Right atrium auricular region (tissue), 2 donors: ENCODE results near the gene HMCN1. TPM values are rescaled to one million over a fixed set of nuclear protein-coding genes. Genes with fewer than 3 reads are reported as not detected.

Source experiments
- DNase-seq: peaks from one replicate; pipeline ENCODE4 v3.0.0-alpha.2; 2019; ENCODE audit warnings: low spot score
- H3K27ac ChIP-seq, 2 donors: fragments of 200-600 bp; sonication (generic); 1 replicate in 1 of 2; 2 replicates in 1 of 2; pipeline ENCODE4 v1.5.1; 2016 to 2019
- H3K27me3 ChIP-seq, 2 donors: fragments of 200-600 bp; sonication (generic); one replicate each; pipeline versions ENCODE4 v1.5.1 to v1.6.0; 2017 to 2019
- H3K36me3 ChIP-seq: fragments of 200-600 bp; sonication (generic); one replicate; pipeline ENCODE4 v1.5.1; 2016
- H3K4me1 ChIP-seq, 2 donors: fragments of 200-600 bp; sonication (generic); one replicate each; pipeline versions ENCODE4 v1.5.1 to v1.6.0; 2017 to 2019
- H3K4me3 ChIP-seq, 2 donors: fragments of 200-600 bp; sonication (generic); 1 replicate in 1 of 2; 2 replicates in 1 of 2; pipeline ENCODE4 v1.5.1; 2017 to 2019; ENCODE audit warnings: mild to moderate bottlenecking in 1 of 2, moderate library complexity in 1 of 2
- H3K9me3 ChIP-seq, 2 donors: fragments of 200-600 bp; sonication (generic); one replicate each; pipeline ENCODE4 v1.5.1; 2019
- total RNA-seq, 2 donors: library from RNA; depleted of rRNA; stranded (reverse); fragments of >200 nt; gene quantifications; one replicate each; pipeline ENCODE4 v1.1.0, GENCODE V29; 2016
- TF ChIP-seq, protein P1 (sequence below), 2 donors: fragments of 200-600 bp; sonication (generic); IDR thresholded peaks; one replicate each; pipeline ENCODE4 v1.5.1; 2019; ENCODE audit warnings: antibody characterized with exemption in 2 of 2

Gene HMCN1
- total RNA-seq, 2 donors from 2014 or later: 14.8 to 20.2 TPM

DNA sequence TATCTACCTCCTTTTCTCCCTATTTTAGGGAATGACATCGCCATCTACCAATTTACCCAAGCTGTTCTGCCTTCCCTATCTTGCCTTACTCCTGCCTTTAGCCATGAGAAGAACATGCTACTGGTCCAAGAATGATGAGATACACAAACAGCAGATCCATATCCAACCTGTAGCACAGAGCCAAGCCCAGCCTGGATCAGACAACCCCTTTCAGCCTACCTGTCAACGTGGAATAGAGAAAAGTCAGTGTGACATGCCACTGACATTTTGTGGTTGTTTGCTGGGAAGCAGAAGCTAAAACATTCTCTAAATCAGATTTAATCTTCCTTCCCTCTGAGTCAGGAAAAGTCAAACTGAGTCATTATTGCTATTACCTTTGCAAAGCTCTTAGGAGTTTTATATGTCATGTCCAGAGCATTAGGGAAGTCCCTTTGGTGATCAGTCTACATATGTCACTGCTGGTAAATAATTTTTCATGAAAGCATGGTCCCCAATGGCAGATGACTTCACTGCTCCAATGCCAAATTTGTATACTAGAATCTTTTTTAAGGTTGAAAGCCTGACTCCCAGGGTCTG, 497.8 kb downstream of the HMCN1 start:
- Histone ChIP-seq H3K27ac (no peak overlapping the region), H3K4me1 (no peaks in the 10 kb centered on the region), H3K4me3 (no peak overlapping the region), H3K36me3 (no peaks in the 10 kb centered on the region), H3K27me3 (no peaks in the 10 kb centered on the region), H3K9me3 (no peaks in the 10 kb centered on the region)
- DNase-seq: no peak
- TF ChIP-seq, protein P1, sequence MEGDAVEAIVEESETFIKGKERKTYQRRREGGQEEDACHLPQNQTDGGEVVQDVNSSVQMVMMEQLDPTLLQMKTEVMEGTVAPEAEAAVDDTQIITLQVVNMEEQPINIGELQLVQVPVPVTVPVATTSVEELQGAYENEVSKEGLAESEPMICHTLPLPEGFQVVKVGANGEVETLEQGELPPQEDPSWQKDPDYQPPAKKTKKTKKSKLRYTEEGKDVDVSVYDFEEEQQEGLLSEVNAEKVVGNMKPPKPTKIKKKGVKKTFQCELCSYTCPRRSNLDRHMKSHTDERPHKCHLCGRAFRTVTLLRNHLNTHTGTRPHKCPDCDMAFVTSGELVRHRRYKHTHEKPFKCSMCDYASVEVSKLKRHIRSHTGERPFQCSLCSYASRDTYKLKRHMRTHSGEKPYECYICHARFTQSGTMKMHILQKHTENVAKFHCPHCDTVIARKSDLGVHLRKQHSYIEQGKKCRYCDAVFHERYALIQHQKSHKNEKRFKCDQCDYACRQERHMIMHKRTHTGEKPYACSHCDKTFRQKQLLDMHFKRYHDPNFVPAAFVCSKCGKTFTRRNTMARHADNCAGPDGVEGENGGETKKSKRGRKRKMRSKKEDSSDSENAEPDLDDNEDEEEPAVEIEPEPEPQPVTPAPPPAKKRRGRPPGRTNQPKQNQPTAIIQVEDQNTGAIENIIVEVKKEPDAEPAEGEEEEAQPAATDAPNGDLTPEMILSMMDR (IDR thresholded peaks at IDR 0.05): no peak

DNA sequence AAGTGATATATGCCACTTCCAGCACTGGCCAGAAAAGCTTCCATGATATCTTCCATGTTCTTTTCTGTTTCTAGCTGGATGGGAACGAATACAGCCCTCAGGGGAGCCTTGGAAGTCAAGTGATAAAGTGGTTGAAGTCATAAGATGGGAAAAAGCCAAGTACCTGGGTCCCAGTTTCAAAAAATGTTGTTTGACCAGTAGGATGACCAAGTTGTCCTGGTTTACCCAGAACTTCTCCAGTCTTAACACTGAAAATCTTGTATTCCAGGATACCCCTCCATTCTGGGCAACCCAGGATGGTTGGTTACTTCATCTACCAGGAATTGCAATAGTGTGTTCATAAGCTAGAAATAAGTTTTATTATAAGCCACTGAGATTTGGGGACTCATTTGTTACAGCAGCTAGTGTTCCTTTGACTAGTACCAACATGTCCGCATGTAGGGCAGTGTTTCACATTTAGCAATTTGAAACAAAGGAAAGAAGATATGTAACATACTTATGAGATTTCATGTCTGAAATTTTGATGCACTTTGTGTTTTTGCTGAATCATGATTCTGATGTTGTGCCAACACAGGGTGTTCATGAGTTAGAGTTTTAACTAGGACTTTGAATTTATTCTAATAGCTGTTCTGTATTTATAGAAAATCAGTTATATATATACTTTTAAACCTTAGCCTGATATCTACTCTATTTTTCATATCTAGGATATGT, 500.9 kb downstream of the HMCN1 start:
- TF ChIP-seq, protein P1 (IDR thresholded peaks at IDR 0.05): no peak
- no peak for DNase-seq
- no peak overlapping the region for H3K27ac ChIP-seq
- no peaks in the 10 kb centered on the region for H3K9me3 ChIP-seq
- no peaks in the 10 kb centered on the region for H3K36me3 ChIP-seq
- no peaks in the 10 kb centered on the region for H3K4me1 ChIP-seq
- H3K27me3 ChIP-seq: no peaks in the 10 kb centered on the region
- no peak overlapping the region for H3K4me3 ChIP-seq

DNA sequence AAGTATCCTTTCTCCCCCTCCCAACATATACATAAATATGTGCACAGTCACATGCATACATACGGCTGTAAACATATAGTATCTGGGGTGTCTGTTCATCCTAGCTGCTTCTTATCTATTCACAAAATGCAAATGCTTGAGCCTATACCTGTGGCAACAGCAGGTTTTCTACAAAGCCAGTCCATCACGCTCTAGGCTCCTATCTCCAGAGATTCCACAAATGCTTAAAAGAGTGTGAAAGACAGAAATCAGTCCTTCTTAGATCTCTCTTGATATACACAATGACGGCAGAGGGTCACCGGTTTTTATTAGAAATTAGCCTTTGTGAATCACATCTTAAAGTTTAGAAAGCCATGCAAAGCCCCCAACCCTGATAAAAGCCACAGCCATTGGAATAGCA, 501.5 kb downstream of the HMCN1 start:
- TF ChIP-seq, protein P1 (IDR thresholded peaks at IDR 0.05): no peak
- H3K27ac ChIP-seq: no peak overlapping the region
- no peak for DNase-seq
- H3K4me1 ChIP-seq: no peaks in the 10 kb centered on the region
- no peaks in the 10 kb centered on the region for H3K36me3 ChIP-seq
- no peaks in the 10 kb centered on the region for H3K27me3 ChIP-seq
- H3K4me3 ChIP-seq: no peak overlapping the region
- no peaks in the 10 kb centered on the region for H3K9me3 ChIP-seq

DNA sequence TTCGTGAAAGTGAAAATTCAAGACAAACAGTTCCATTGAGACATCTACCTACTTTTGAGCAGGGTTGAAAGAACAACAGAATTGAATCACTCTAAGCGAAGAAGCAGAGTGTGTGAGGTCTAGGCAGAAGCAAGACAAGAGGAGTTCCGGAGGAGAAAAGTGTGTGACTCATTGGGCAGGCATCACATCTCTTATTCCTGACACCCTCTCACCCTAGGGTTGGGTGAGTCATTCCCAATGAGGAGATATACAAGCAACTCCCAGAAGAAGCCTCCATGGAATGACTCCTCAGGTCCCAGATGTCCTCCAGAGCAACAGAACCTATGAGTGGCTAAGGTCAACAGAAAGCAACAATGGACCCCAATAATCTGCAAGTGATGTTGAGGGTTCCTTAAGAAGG, 502.7 kb downstream of the HMCN1 start:
- H3K36me3 ChIP-seq: no peaks in the 10 kb centered on the region
- H3K27me3 ChIP-seq: no peaks in the 10 kb centered on the region
- no peak for DNase-seq
- no peaks in the 10 kb centered on the region for H3K4me1 ChIP-seq
- TF ChIP-seq, protein P1 (IDR thresholded peaks at IDR 0.05): no peak
- no peak overlapping the region for H3K4me3 ChIP-seq
- no peaks in the 10 kb centered on the region for H3K9me3 ChIP-seq
- no peak overlapping the region for H3K27ac ChIP-seq

DNA sequence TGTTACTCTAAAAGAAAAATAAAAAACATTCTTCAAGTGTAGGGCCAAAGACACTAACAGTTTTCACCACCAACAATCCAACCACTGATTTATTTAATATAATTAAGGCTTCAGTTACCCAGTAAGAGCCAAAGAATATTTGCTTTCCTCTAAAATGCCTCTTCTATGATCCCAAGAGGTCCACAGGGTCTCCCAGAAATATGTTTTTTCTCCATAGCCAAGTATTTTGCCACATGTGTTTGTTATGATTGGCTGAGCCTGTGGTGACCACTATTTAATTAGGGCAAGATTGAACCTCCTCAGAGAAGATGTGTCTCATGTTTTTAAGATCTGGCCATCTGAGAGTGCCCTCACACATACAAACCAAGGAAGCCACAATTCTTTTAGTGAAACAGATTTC, 505.0 kb downstream of the HMCN1 start:
- DNase-seq: no peak
- Histone ChIP-seq H3K36me3 (no peaks in the 10 kb centered on the region), H3K4me1 (no peaks in the 10 kb centered on the region), H3K9me3 (no peaks in the 10 kb centered on the region), H3K27ac (no peak overlapping the region), H3K4me3 (no peak overlapping the region), H3K27me3 (no peaks in the 10 kb centered on the region)
- TF ChIP-seq, protein P1 (IDR thresholded peaks at IDR 0.05): no peak

DNA sequence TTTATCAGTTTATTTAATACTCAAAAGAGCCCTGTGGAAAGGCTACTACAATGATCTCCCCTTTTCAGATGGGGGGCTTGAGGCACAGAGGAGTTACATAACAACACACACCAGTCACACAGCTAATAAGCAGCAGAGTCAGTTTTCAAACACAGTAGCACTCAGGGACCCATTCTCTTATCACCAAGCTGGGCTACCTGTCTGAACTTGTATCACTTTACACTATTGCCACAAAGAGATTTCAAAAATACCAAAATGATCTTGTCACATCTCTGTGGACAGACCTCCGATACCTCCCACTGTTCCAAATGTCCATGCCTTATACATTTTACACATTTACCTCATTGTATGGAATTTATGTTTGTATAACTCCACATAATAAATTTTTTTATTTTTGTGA, 506.2 kb downstream of the HMCN1 start:
- Histone ChIP-seq H3K27ac (no peak overlapping the region), H3K9me3 (no peaks in the 10 kb centered on the region), H3K36me3 (no peaks in the 10 kb centered on the region), H3K27me3 (no peaks in the 10 kb centered on the region), H3K4me3 (no peak overlapping the region), H3K4me1 (no peaks in the 10 kb centered on the region)
- no peak for DNase-seq
- TF ChIP-seq, protein P1 (IDR thresholded peaks at IDR 0.05): no peak
